DMS79 treated with DMSO at 0.1 percent for 48 hours (cell line): ENCODE measurements around the gene TRDMT1.

Experiments used
- DNase-seq: peaks from one replicate; lab custom pipeline; 2025; lab: John Stamatoyannopoulos, UW

The TRDMT1 gene

GRCh38 chr10:17174626-17175025 is 26.8 kb downstream of the TRDMT1 start:
- DNase-seq = no peak

- no peak for DNase-seq
Observed at GRCh38 chr10:17171141-17171641, 30.3 kb downstream of the TRDMT1 start.

GRCh38 chr10:17169803-17170202 is 31.7 kb downstream of the TRDMT1 start:
- DNase-seq = no peak

GRCh38 chr10:17166699-17167098 is 34.8 kb downstream of the TRDMT1 start:
- no peak for DNase-seq

GRCh38 chr10:17162828-17163227 is 38.6 kb downstream of the TRDMT1 start:
- DNase-seq = no peak

GRCh38 chr10:17161775-17162174 is 39.7 kb downstream of the TRDMT1 start:
- DNase-seq = no peak

- no peak for DNase-seq
Observed at GRCh38 chr10:17157024-17157423, 44.4 kb downstream of the TRDMT1 start.

GRCh38 chr10:17155826-17156225 is 45.6 kb downstream of the TRDMT1 start:
- DNase-seq = no peak

- no peak for DNase-seq
Observed at GRCh38 chr10:17154116-17154515, 47.4 kb downstream of the TRDMT1 start.

GRCh38 chr10:17153321-17153720 is 48.2 kb downstream of the TRDMT1 start:
- no peak for DNase-seq

GRCh38 chr10:17151716-17152115 is 49.8 kb downstream of the TRDMT1 start:
- DNase-seq = no peak

- DNase-seq = no peak
Observed at GRCh38 chr10:17147884-17148489, 53.5 kb downstream of the TRDMT1 start.

GRCh38 chr10:17146892-17147291 is 54.6 kb downstream of the TRDMT1 start:
- DNase-seq = no peak

GRCh38 chr10:17145239-17145638 is 56.2 kb downstream of the TRDMT1 start:
- DNase-seq = no peak

GRCh38 chr10:17144757-17145156 is 56.7 kb downstream of the TRDMT1 start:
- no peak for DNase-seq

GRCh38 chr10:17144032-17144431 is 57.4 kb downstream of the TRDMT1 start:
- DNase-seq = no peak

GRCh38 chr10:17143055-17143690 is 58.3 kb downstream of the TRDMT1 start:
- no peak for DNase-seq

GRCh38 chr10:17141504-17142229 is 59.8 kb downstream of the TRDMT1 start:
- no peak for DNase-seq

- no peak for DNase-seq
Observed at GRCh38 chr10:17140386-17140761, 61.1 kb downstream of the TRDMT1 start.

- no peak for DNase-seq
Observed at GRCh38 chr10:17138460-17139042, 62.9 kb downstream of the TRDMT1 start.

- DNase-seq = no peak
Observed at GRCh38 chr10:17134737-17135260, 66.7 kb downstream of the TRDMT1 start.

- DNase-seq = no peak
Observed at GRCh38 chr10:17134282-17134681, 67.2 kb downstream of the TRDMT1 start.

- no peak for DNase-seq
Observed at GRCh38 chr10:17129741-17130140, 71.7 kb downstream of the TRDMT1 start, which contains the start of gene CUBN. Gene CUBN (minus strand): TSS chr10:17129811. CDS start chr10:17129765, 46 bp downstream.
